SU-DHL-6 (cell line): ENCODE results near the gene CPE.

ENCODE experiments used
- H2AFZ ChIP-seq: fragments of 200-600 bp; sonication (generic); 2 replicates; pipeline ENCODE4 v1.6.1; 2014; ENCODE audit warnings: low read depth, mild to moderate bottlenecking, moderate library complexity, mixed read lengths, antibody characterized with exemption, low read length; ENCODE audit not compliant: severe bottlenecking
- H3F3A ChIP-seq: fragments of 200-600 bp; shearing (Covaris generic); 2 replicates; pipeline ENCODE4 v1.6.0; 2016; ENCODE audit warnings: antibody characterized with exemption, mild to moderate bottlenecking; ENCODE audit not compliant: insufficient read depth
- H3K27ac ChIP-seq: fragments of 200-600 bp; sonication (generic); 2 replicates; pipeline ENCODE4 v1.5.1; 2016; ENCODE audit warnings: low read depth, mild to moderate bottlenecking, low read length, moderate library complexity, mixed read lengths
- H3K27me3 ChIP-seq: fragments of 200-600 bp; sonication (generic), shearing (Covaris generic); 2 replicates; pipeline ENCODE4 v1.6.0; 2014; ENCODE audit warnings: mild to moderate bottlenecking, low read length
- H3K36me3 ChIP-seq: fragments of 200-600 bp; sonication (generic); 2 replicates; pipeline ENCODE4 v1.6.1; 2014; ENCODE audit warnings: mild to moderate bottlenecking, low read length, mixed read lengths
- H3K4me2 ChIP-seq: fragments of 300-600, 200-600 bp; shearing (Covaris generic), sonication (generic); 2 replicates; pipeline ENCODE4 v1.6.0; 2014; ENCODE audit warnings: low read length, low read depth, mild to moderate bottlenecking; ENCODE audit not compliant: poor library complexity, severe bottlenecking
- H3K4me3 ChIP-seq: fragments of 200-600 bp; sonication (generic); 2 replicates; pipeline ENCODE4 v1.5.1; 2014; ENCODE audit warnings: antibody characterized with exemption, low read length, mild to moderate bottlenecking, mixed read lengths; ENCODE audit not compliant: insufficient read depth, poor library complexity, severe bottlenecking
- H3K79me2 ChIP-seq: fragments of 200-600 bp; sonication (generic); 2 replicates; pipeline ENCODE4 v1.6.1; 2014; ENCODE audit warnings: mild to moderate bottlenecking, low read length, moderate library complexity; ENCODE audit not compliant: insufficient read depth
- H3K9ac ChIP-seq: fragments of 200-600 bp; sonication (generic); 2 replicates; pipeline ENCODE4 v1.7.0; 2014; ENCODE audit warnings: mild to moderate bottlenecking, low read length
- H3K9me2 ChIP-seq: fragments of 200-600 bp; sonication (generic); replicated peaks from 2 replicates; pipeline ENCODE4 v1.6.1; 2014; ENCODE audit warnings: low read length; ENCODE audit not compliant: insufficient read depth
- H3K9me3 ChIP-seq: fragments of 200-600 bp; sonication (generic); 2 replicates; pipeline ENCODE4 v1.6.1; 2014; ENCODE audit warnings: low read length, mixed read lengths; ENCODE audit not compliant: insufficient read depth
- H4K20me1 ChIP-seq: fragments of 200-600 bp; sonication (generic); 2 replicates; pipeline ENCODE4 v1.6.1; 2014; ENCODE audit warnings: low read depth, mild to moderate bottlenecking, antibody characterized with exemption, low read length, moderate library complexity, mixed read lengths
- CTCF ChIP-seq: fragments of 200-600 bp; sonication (generic); IDR thresholded peaks from one replicate; pipeline ENCODE4 v1.5.1; 2017; ENCODE audit warnings: antibody characterized with exemption, mild to moderate bottlenecking, low read length, moderate library complexity; ENCODE audit not compliant: insufficient read depth, poor library complexity, severe bottlenecking
- EZH2phosphoT487 ChIP-seq: fragments of 200-600 bp; sonication (generic), shearing (Covaris generic); conservative IDR thresholded peaks from 2 replicates; pipeline ENCODE4 v1.6.1; 2018; ENCODE audit warnings: mild to moderate bottlenecking, antibody characterized with exemption, low read length, moderate library complexity, mixed read lengths

Gene CPE

GRCh38 chr4:165378745-165379677 is at the start of gene CPE:
Gene CPE, plus strand, starts transcription at chr4:165379008. Its CDS starts 214 bp downstream, at chr4:165379222.
- Histone ChIP-seq H3K9me2 (no peaks in the 10 kb centered on the region), H3F3A (no peaks in the 10 kb centered on the region), H3K27ac (no peak within 1 kb of the TSS), H3K79me2 (no peaks in the 10 kb centered on the region), H3K36me3 (no peaks in the 10 kb centered on the region), H3K9me3 (no peaks in the 10 kb centered on the region), H3K9ac (no peak within 1 kb of the TSS), H2AFZ (no peak within 1 kb of the TSS), H3K4me3 (no peak within 1 kb of the TSS), H3K27me3 (no peaks in the 10 kb centered on the region; the same call in 1 of the 2 replicates), H3K4me2 (no peak within 1 kb of the TSS), H4K20me1 (no peaks in the 10 kb centered on the region)
- no peak for TF ChIP-seq EZH2phosphoT487
- no peak for TF ChIP-seq CTCF

DNA sequence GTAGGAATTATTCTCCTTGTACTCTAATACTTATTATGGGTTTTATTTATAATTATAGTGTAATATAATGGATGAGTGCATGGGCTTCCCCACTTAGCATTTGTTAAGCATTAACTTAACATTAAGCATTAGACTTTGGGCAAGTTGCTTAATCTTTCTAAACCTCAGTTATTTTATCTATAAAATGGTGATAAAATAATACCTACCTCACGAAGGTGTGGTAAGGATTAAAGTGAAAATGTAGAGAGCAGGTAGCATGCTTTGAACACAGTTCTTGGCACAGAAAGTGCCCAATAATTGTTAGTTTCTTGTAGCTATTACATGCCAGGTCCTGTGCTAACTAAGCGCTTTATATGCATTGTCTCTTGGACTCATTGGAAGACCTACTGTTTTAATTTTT is 48.7 kb upstream of the CPE start:
- H3K9me2 ChIP-seq, result no peaks in the 10 kb centered on the region
- peaks cover 58% of the 10 kb centered on the region for H4K20me1 ChIP-seq
- no peak overlapping the region for H2AFZ ChIP-seq
- H3K79me2 ChIP-seq, result peaks cover 76% of the 10 kb centered on the region
- no peaks in the 10 kb centered on the region for H3K9me3 ChIP-seq
- peak overlapping the region; percentile 84 for H3K4me2 ChIP-seq
- peaks cover 46% of the 10 kb centered on the region for H3K36me3 ChIP-seq
- H3K4me3 ChIP-seq, result peak overlapping the region; percentile 74
- TF ChIP-seq EZH2phosphoT487 (no peak), CTCF (no peak)
- peak overlapping the region; percentile 72; the same call in 1 of the 2 replicates for H3K9ac ChIP-seq
- H3K27me3 ChIP-seq, result no peaks in the 10 kb centered on the region
- no peak overlapping the region for H3K27ac ChIP-seq
- peaks cover 16% of the 10 kb centered on the region; the same call in 1 of the 2 replicates for H3F3A ChIP-seq

DNA sequence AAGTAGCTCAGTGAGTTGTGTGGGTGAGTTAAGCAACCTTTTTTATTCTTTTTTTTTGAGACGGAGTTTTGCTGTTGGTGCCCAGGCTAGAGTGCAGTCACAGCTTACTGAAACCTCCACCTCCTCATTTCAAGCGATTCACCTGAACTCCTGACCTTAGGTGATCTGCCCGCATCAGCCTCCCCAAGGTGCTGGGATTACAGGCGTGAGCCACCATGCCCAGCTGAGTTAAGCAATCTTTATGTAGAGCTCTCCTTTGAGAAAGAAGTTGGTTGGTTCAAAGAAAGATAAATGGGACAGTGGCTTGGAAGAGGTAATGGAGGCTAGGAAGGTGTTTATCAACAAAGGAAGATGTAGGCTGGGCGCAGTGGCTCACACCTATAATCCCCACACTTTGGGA is 48.1 kb upstream of the CPE start:
- Histone ChIP-seq H3K4me2 (peak overlapping the region; percentile 84), H3K9ac (peak overlapping the region; percentile 72; the same call in 1 of the 2 replicates), H3K79me2 (peaks cover 82% of the 10 kb centered on the region), H3K9me2 (no peaks in the 10 kb centered on the region), H3K36me3 (peaks cover 51% of the 10 kb centered on the region), H3K9me3 (no peaks in the 10 kb centered on the region), H3K27ac (no peak overlapping the region; the same call in 1 of the 2 replicates), H2AFZ (no peak overlapping the region), H3K4me3 (peak overlapping the region; percentile 74), H3F3A (peaks cover 20% of the 10 kb centered on the region; the same call in 1 of the 2 replicates), H3K27me3 (no peaks in the 10 kb centered on the region), H4K20me1 (peaks cover 64% of the 10 kb centered on the region)
- no peak for TF ChIP-seq CTCF
- no peak for TF ChIP-seq EZH2phosphoT487
